Measurements from ENCODE around the gene PHF19.

Gene PHF19

GRCh38 chr9:120919843-120920805 is 43.1 kb upstream of the PHF19 start:
- peak overlapping the region; percentile 49 for H3K27ac ChIP-seq (ENCODE audit: low read depth, low read length)

GRCh38 chr9:120918931-120919842 is 42.2 kb upstream of the PHF19 start:
- H3K36me3 ChIP-seq (ENCODE audit: control insufficient read depth in 5 of 5, insufficient read depth in 5 of 5, low read length in 5 of 5), result no peaks in the 10 kb centered on the region
- no peak overlapping the region for H3K4me3 ChIP-seq (ENCODE audit: low read depth in 1 of 5, low read length in 5 of 5)
- peaks cover 4 to 35% (median 31%) of the 10 kb centered on the region in 5 donors for H3K4me1 ChIP-seq (ENCODE audit: control insufficient read depth in 5 of 5, insufficient read depth in 5 of 5, low read length in 5 of 5)
- H3K9me3 ChIP-seq (ENCODE audit: control insufficient read depth in 5 of 5, low read length in 5 of 5), result peaks cover 0 to 4% (median 0%) of the 10 kb centered on the region in 5 donors
- H3K27ac ChIP-seq (ENCODE audit: low read depth, low read length), result peak overlapping the region; percentile 49
- no peak overlapping the region for H3K9ac ChIP-seq (ENCODE audit: low read length in 5 of 5)
- H3K27me3 ChIP-seq (ENCODE audit: control insufficient read depth in 5 of 5, insufficient read depth in 4 of 5, low read length in 5 of 5), result no peaks in the 10 kb centered on the region

More at GRCh38 chr9:120919843-120920805, 43.1 kb upstream of the PHF19 start:
- H3K27me3 ChIP-seq (ENCODE audit: control insufficient read depth in 5 of 5, insufficient read depth in 4 of 5, low read length in 5 of 5), result no peaks in the 10 kb centered on the region
- peak overlapping the region in 2 of 5 donors; percentile 2 to 7 for H3K4me3 ChIP-seq (ENCODE audit: low read depth in 1 of 5, low read length in 5 of 5)
- no peak overlapping the region for H3K9ac ChIP-seq (ENCODE audit: low read length in 5 of 5)
- no peaks in the 10 kb centered on the region for H3K36me3 ChIP-seq (ENCODE audit: control insufficient read depth in 5 of 5, insufficient read depth in 5 of 5, low read length in 5 of 5)
- H3K9me3 ChIP-seq (ENCODE audit: control insufficient read depth in 5 of 5, low read length in 5 of 5), result peaks cover 0 to 4% (median 0%) of the 10 kb centered on the region in 5 donors
- H3K4me1 ChIP-seq (ENCODE audit: control insufficient read depth in 5 of 5, insufficient read depth in 5 of 5, low read length in 5 of 5), result peaks cover 4 to 35% (median 31%) of the 10 kb centered on the region in 5 donors

- Histone ChIP-seq H3K9me3 (ENCODE audit: control insufficient read depth in 5 of 5, low read length in 5 of 5) (peaks cover 0 to 4% (median 0%) of the 10 kb centered on the region in 5 donors), H3K9ac (ENCODE audit: low read length in 5 of 5) (no peak overlapping the region), H3K4me1 (ENCODE audit: control insufficient read depth in 5 of 5, insufficient read depth in 5 of 5, low read length in 5 of 5) (peaks cover 4 to 35% (median 31%) of the 10 kb centered on the region in 5 donors), H3K27ac (ENCODE audit: low read depth, low read length) (no peak overlapping the region), H3K27me3 (ENCODE audit: control insufficient read depth in 5 of 5, insufficient read depth in 4 of 5, low read length in 5 of 5) (no peaks in the 10 kb centered on the region), H3K36me3 (ENCODE audit: control insufficient read depth in 5 of 5, insufficient read depth in 5 of 5, low read length in 5 of 5) (peaks cover 0 to 4% (median under 1%) of the 10 kb centered on the region in 5 donors), H3K4me3 (ENCODE audit: low read depth in 1 of 5, low read length in 5 of 5) (no peak overlapping the region)
These were observed 41.2 kb upstream of the PHF19 start for GRCh38 chr9:120917929-120918762.

GRCh38 chr9:120916991-120917880 is 40.2 kb upstream of the PHF19 start:
- no peaks in the 10 kb centered on the region for H3K27me3 ChIP-seq (ENCODE audit: control insufficient read depth in 5 of 5, insufficient read depth in 4 of 5, low read length in 5 of 5)
- peaks cover 2 to 9% (median 3%) of the 10 kb centered on the region in 5 donors for H3K36me3 ChIP-seq (ENCODE audit: control insufficient read depth in 5 of 5, insufficient read depth in 5 of 5, low read length in 5 of 5)
- no peak overlapping the region for H3K27ac ChIP-seq (ENCODE audit: low read depth, low read length)
- H3K4me1 ChIP-seq (ENCODE audit: control insufficient read depth in 5 of 5, insufficient read depth in 5 of 5, low read length in 5 of 5), result peaks cover 4 to 35% (median 31%) of the 10 kb centered on the region in 5 donors
- no peak overlapping the region for H3K9ac ChIP-seq (ENCODE audit: low read length in 5 of 5)
- no peak overlapping the region for H3K4me3 ChIP-seq (ENCODE audit: low read depth in 1 of 5, low read length in 5 of 5)
- peaks cover 0 to 4% (median 0%) of the 10 kb centered on the region in 5 donors for H3K9me3 ChIP-seq (ENCODE audit: control insufficient read depth in 5 of 5, low read length in 5 of 5)

GRCh38 chr9:120916588-120916987 is 39.6 kb upstream of the PHF19 start:
- H3K9ac ChIP-seq (ENCODE audit: low read length in 5 of 5), result no peak overlapping the region
- H3K27me3 ChIP-seq (ENCODE audit: control insufficient read depth in 5 of 5, insufficient read depth in 4 of 5, low read length in 5 of 5), result no peaks in the 10 kb centered on the region
- peaks cover 4 to 35% (median 28%) of the 10 kb centered on the region in 5 donors for H3K4me1 ChIP-seq (ENCODE audit: control insufficient read depth in 5 of 5, insufficient read depth in 5 of 5, low read length in 5 of 5)
- peaks cover 2 to 11% (median 3%) of the 10 kb centered on the region in 5 donors for H3K36me3 ChIP-seq (ENCODE audit: control insufficient read depth in 5 of 5, insufficient read depth in 5 of 5, low read length in 5 of 5)
- no peak overlapping the region for H3K4me3 ChIP-seq (ENCODE audit: low read depth in 1 of 5, low read length in 5 of 5)
- H3K9me3 ChIP-seq (ENCODE audit: control insufficient read depth in 5 of 5, low read length in 5 of 5), result peaks cover 0 to 4% (median 0%) of the 10 kb centered on the region in 5 donors
- H3K27ac ChIP-seq (ENCODE audit: low read depth, low read length), result no peak overlapping the region

- Histone ChIP-seq H3K9me3 (ENCODE audit: control insufficient read depth in 5 of 5, low read length in 5 of 5) (peaks cover 0 to 4% (median 0%) of the 10 kb centered on the region in 5 donors), H3K36me3 (ENCODE audit: control insufficient read depth in 5 of 5, insufficient read depth in 5 of 5, low read length in 5 of 5) (peaks cover 2 to 18% (median 7%) of the 10 kb centered on the region in 5 donors), H3K27ac (ENCODE audit: low read depth, low read length) (no peak overlapping the region), H3K4me1 (ENCODE audit: control insufficient read depth in 5 of 5, insufficient read depth in 5 of 5, low read length in 5 of 5) (peaks cover 4 to 35% (median 28%) of the 10 kb centered on the region in 5 donors), H3K9ac (ENCODE audit: low read length in 5 of 5) (no peak overlapping the region), H3K27me3 (ENCODE audit: control insufficient read depth in 5 of 5, insufficient read depth in 4 of 5, low read length in 5 of 5) (no peaks in the 10 kb centered on the region), H3K4me3 (ENCODE audit: low read depth in 1 of 5, low read length in 5 of 5) (no peak overlapping the region)
These were observed 39.0 kb upstream of the PHF19 start for GRCh38 chr9:120915854-120916470.

- peaks cover 0 to 4% (median 0%) of the 10 kb centered on the region in 5 donors for H3K9me3 ChIP-seq (ENCODE audit: control insufficient read depth in 5 of 5, low read length in 5 of 5)
- peaks cover 4 to 24% (median 21%) of the 10 kb centered on the region in 5 donors for H3K4me1 ChIP-seq (ENCODE audit: control insufficient read depth in 5 of 5, insufficient read depth in 5 of 5, low read length in 5 of 5)
- no peak overlapping the region for H3K9ac ChIP-seq (ENCODE audit: low read length in 5 of 5)
- no peaks in the 10 kb centered on the region for H3K27me3 ChIP-seq (ENCODE audit: control insufficient read depth in 5 of 5, insufficient read depth in 4 of 5, low read length in 5 of 5)
- no peak overlapping the region for H3K4me3 ChIP-seq (ENCODE audit: low read depth in 1 of 5, low read length in 5 of 5)
- no peak overlapping the region for H3K27ac ChIP-seq (ENCODE audit: low read depth, low read length)
- peaks cover 2 to 27% (median 9%) of the 10 kb centered on the region in 5 donors for H3K36me3 ChIP-seq (ENCODE audit: control insufficient read depth in 5 of 5, insufficient read depth in 5 of 5, low read length in 5 of 5)
These were observed 38.0 kb upstream of the PHF19 start for GRCh38 chr9:120914953-120915352.

GRCh38 chr9:120914396-120914795 is 37.4 kb upstream of the PHF19 start:
- no peak overlapping the region for H3K27ac ChIP-seq (ENCODE audit: low read depth, low read length)
- peaks cover 3 to 21% (median 18%) of the 10 kb centered on the region in 5 donors for H3K4me1 ChIP-seq (ENCODE audit: control insufficient read depth in 5 of 5, insufficient read depth in 5 of 5, low read length in 5 of 5)
- H3K4me3 ChIP-seq (ENCODE audit: low read depth in 1 of 5, low read length in 5 of 5), result no peak overlapping the region
- H3K27me3 ChIP-seq (ENCODE audit: control insufficient read depth in 5 of 5, insufficient read depth in 4 of 5, low read length in 5 of 5), result no peaks in the 10 kb centered on the region
- peaks cover 0 to 4% (median 0%) of the 10 kb centered on the region in 5 donors for H3K9me3 ChIP-seq (ENCODE audit: control insufficient read depth in 5 of 5, low read length in 5 of 5)
- H3K9ac ChIP-seq (ENCODE audit: low read length in 5 of 5), result no peak overlapping the region
- peaks cover 2 to 31% (median 9%) of the 10 kb centered on the region in 5 donors for H3K36me3 ChIP-seq (ENCODE audit: control insufficient read depth in 5 of 5, insufficient read depth in 5 of 5, low read length in 5 of 5)

Measured in subcutaneous abdominal adipose tissue (tissue), 5 donors.